Stimulated activated memory B cell treated with anti-CD40 and anti-IgM and Interleukin-4, amounts not matched to agents 10 μg/mL and 1 μg/mL and 100 μg/mL, for 72 hours (primary cell): ENCODE results near the gene CCDC184.
"Not testable (repeated sequence)": the region's sequence is repeated elsewhere in the genome, so short reads cannot be mapped to it uniquely, and the experiment has no call there.

Experiments
- ATAC-seq: fragments of 150-1000 bp; cut with Tn5 transposase; 2 replicates; pipeline ENCODE4 v1.10.0; 2021
- H3K27ac Mint-ChIP-seq: one replicate; pipeline ENCODE4 v1.8.0; 2022; ENCODE audit warnings: mild to moderate bottlenecking, mixed read lengths
- H3K27me3 Mint-ChIP-seq: one replicate; pipeline ENCODE4 v1.8.0; 2022; ENCODE audit warnings: mixed read lengths
- H3K36me3 Mint-ChIP-seq: one replicate; pipeline ENCODE4 v1.8.0; 2022; ENCODE audit warnings: mixed read lengths
- H3K4me1 Mint-ChIP-seq: one replicate; pipeline ENCODE4 v1.8.0; 2022; ENCODE audit warnings: mixed read lengths
- H3K4me3 Mint-ChIP-seq: one replicate; pipeline ENCODE4 v1.8.0; 2022; ENCODE audit warnings: mild to moderate bottlenecking, moderate library complexity, mixed read lengths
- H3K9me3 Mint-ChIP-seq: one replicate; pipeline ENCODE4 v1.8.0; 2022; ENCODE audit warnings: mixed read lengths

The CCDC184 gene

GRCh38 chr12:48183091-48183875 lies at the start of gene CCDC184:
Gene CCDC184, plus strand, starts transcription at chr12:48183644. Its CDS starts 479 bp downstream, at chr12:48184123.
- Mint-ChIP-seq H3K9me3 (no peaks in the 10 kb centered on the region), H3K36me3 (no peaks in the 10 kb centered on the region), H3K27me3 (peaks cover 44% of the 10 kb centered on the region), H3K27ac (peak within 1 kb of the TSS; percentile 43), H3K4me3 (peak within 1 kb of the TSS; percentile 91), H3K4me1 (peaks cover 32% of the 10 kb centered on the region)
- peak; percentile 82 for ATAC-seq

- ATAC-seq, result no peak
- Mint-ChIP-seq H3K27ac (no peak overlapping the region), H3K27me3 (no peaks in the 10 kb centered on the region), H3K4me3 (no peak overlapping the region), H3K36me3 (peaks cover 63% of the 10 kb centered on the region), H3K4me1 (no peaks in the 10 kb centered on the region), H3K9me3 (no peaks in the 10 kb centered on the region)
Observed at GRCh38 chr12:48135027-48135426, 48.4 kb upstream of the CCDC184 start.

GRCh38 chr12:48142818-48143674 lies 40.4 kb upstream of the CCDC184 start:
- H3K4me1 Mint-ChIP-seq, result no peaks in the 10 kb centered on the region
- ATAC-seq, result no peak
- peaks cover 70% of the 10 kb centered on the region for H3K36me3 Mint-ChIP-seq
- H3K27me3 Mint-ChIP-seq, result no peaks in the 10 kb centered on the region
- no peaks in the 10 kb centered on the region for H3K9me3 Mint-ChIP-seq
- no peak overlapping the region for H3K4me3 Mint-ChIP-seq
- no peak overlapping the region for H3K27ac Mint-ChIP-seq

- Mint-ChIP-seq H3K27ac (no peak overlapping the region), H3K4me1 (no peaks in the 10 kb centered on the region), H3K36me3 (peaks cover 75% of the 10 kb centered on the region), H3K9me3 (no peaks in the 10 kb centered on the region), H3K4me3 (no peak overlapping the region), H3K27me3 (no peaks in the 10 kb centered on the region)
- no peak for ATAC-seq
Observed at GRCh38 chr12:48143898-48144297, 39.5 kb upstream of the CCDC184 start.

GRCh38 chr12:48145981-48146380 lies 37.5 kb upstream of the CCDC184 start:
- H3K4me3 Mint-ChIP-seq, result no peak overlapping the region
- no peak for ATAC-seq
- H3K27ac Mint-ChIP-seq, result peak overlapping the region; percentile 70
- no peaks in the 10 kb centered on the region for H3K27me3 Mint-ChIP-seq
- H3K36me3 Mint-ChIP-seq, result peaks cover 78% of the 10 kb centered on the region
- no peaks in the 10 kb centered on the region for H3K4me1 Mint-ChIP-seq
- no peaks in the 10 kb centered on the region for H3K9me3 Mint-ChIP-seq

GRCh38 chr12:48151103-48151771 lies 32.2 kb upstream of the CCDC184 start:
- H3K36me3 Mint-ChIP-seq, result peaks cover 51% of the 10 kb centered on the region
- no peak for ATAC-seq
- no peaks in the 10 kb centered on the region for H3K27me3 Mint-ChIP-seq
- H3K4me1 Mint-ChIP-seq, result peaks cover 10% of the 10 kb centered on the region
- H3K4me3 Mint-ChIP-seq, result no peak overlapping the region
- peak overlapping the region; percentile 67 for H3K27ac Mint-ChIP-seq
- no peaks in the 10 kb centered on the region for H3K9me3 Mint-ChIP-seq

GRCh38 chr12:48155786-48156185 lies 27.7 kb upstream of the CCDC184 start:
- peaks cover 12% of the 10 kb centered on the region for H3K36me3 Mint-ChIP-seq
- H3K27me3 Mint-ChIP-seq, ATAC-seq, H3K4me3 Mint-ChIP-seq, H3K9me3 Mint-ChIP-seq: not testable (repeated sequence)
- H3K27ac Mint-ChIP-seq, result peak overlapping the region; percentile 96
- peaks cover 27% of the 10 kb centered on the region for H3K4me1 Mint-ChIP-seq

GRCh38 chr12:48156652-48157017 lies 26.8 kb upstream of the CCDC184 start:
- peaks cover 27% of the 10 kb centered on the region for H3K4me1 Mint-ChIP-seq
- no peaks in the 10 kb centered on the region for H3K9me3 Mint-ChIP-seq
- H3K4me3 Mint-ChIP-seq, result peak overlapping the region; percentile 85
- H3K27ac Mint-ChIP-seq, result peak overlapping the region; percentile 96
- H3K36me3 Mint-ChIP-seq, result peaks cover 8% of the 10 kb centered on the region
- ATAC-seq, result no peak
- H3K27me3 Mint-ChIP-seq, result no peaks in the 10 kb centered on the region

GRCh38 chr12:48157018-48157888 lies 26.2 kb upstream of the CCDC184 start, which contains the start of gene ASB8:
Gene ASB8, minus strand, starts transcription at chr12:48157515. Its CDS starts 4,019 bp downstream, at chr12:48153496.
- H3K9me3 Mint-ChIP-seq, result no peaks in the 10 kb centered on the region
- ATAC-seq, result peak; percentile 98
- peaks cover 8% of the 10 kb centered on the region for H3K36me3 Mint-ChIP-seq
- H3K4me3 Mint-ChIP-seq, result peak within 1 kb of the TSS; percentile 85
- peak within 1 kb of the TSS; percentile 96 for H3K27ac Mint-ChIP-seq
- peaks cover 27% of the 10 kb centered on the region for H3K4me1 Mint-ChIP-seq
- no peaks in the 10 kb centered on the region for H3K27me3 Mint-ChIP-seq

GRCh38 chr12:48157889-48158370 lies 25.5 kb upstream of the CCDC184 start:
- Mint-ChIP-seq H3K36me3 (peaks cover 6% of the 10 kb centered on the region), H3K27ac (peak overlapping the region; percentile 96), H3K27me3 (no peaks in the 10 kb centered on the region), H3K4me1 (peaks cover 24% of the 10 kb centered on the region), H3K4me3 (peak overlapping the region; percentile 85), H3K9me3 (no peaks in the 10 kb centered on the region)
- no peak for ATAC-seq

- Mint-ChIP-seq H3K4me3 (no peak overlapping the region), H3K27me3 (no peaks in the 10 kb centered on the region), H3K36me3 (no peaks in the 10 kb centered on the region), H3K4me1 (peaks cover 18% of the 10 kb centered on the region), H3K27ac (no peak overlapping the region), H3K9me3 (no peaks in the 10 kb centered on the region)
- no peak for ATAC-seq
Observed at GRCh38 chr12:48160046-48160445, 23.4 kb upstream of the CCDC184 start.

GRCh38 chr12:48160807-48161206 lies 22.6 kb upstream of the CCDC184 start:
- peaks cover 2% of the 10 kb centered on the region for H3K36me3 Mint-ChIP-seq
- H3K4me3 Mint-ChIP-seq, result no peak overlapping the region
- no peak overlapping the region for H3K27ac Mint-ChIP-seq
- no peak for ATAC-seq
- peaks cover 6% of the 10 kb centered on the region for H3K27me3 Mint-ChIP-seq
- no peaks in the 10 kb centered on the region for H3K9me3 Mint-ChIP-seq
- peaks cover 18% of the 10 kb centered on the region for H3K4me1 Mint-ChIP-seq

- Mint-ChIP-seq H3K36me3 (peaks cover 4% of the 10 kb centered on the region), H3K4me1 (no peaks in the 10 kb centered on the region), H3K4me3 (no peak overlapping the region), H3K27ac (no peak overlapping the region), H3K9me3 (no peaks in the 10 kb centered on the region), H3K27me3 (peaks cover 15% of the 10 kb centered on the region)
- ATAC-seq, result no peak
Observed at GRCh38 chr12:48163150-48163747, 20.2 kb upstream of the CCDC184 start.

GRCh38 chr12:48164451-48164850 lies 19.0 kb upstream of the CCDC184 start:
- H3K9me3 Mint-ChIP-seq, result no peaks in the 10 kb centered on the region
- no peak for ATAC-seq
- no peaks in the 10 kb centered on the region for H3K4me1 Mint-ChIP-seq
- H3K27me3 Mint-ChIP-seq, result peaks cover 15% of the 10 kb centered on the region
- H3K36me3 Mint-ChIP-seq, result peaks cover 4% of the 10 kb centered on the region
- no peak overlapping the region for H3K4me3 Mint-ChIP-seq
- H3K27ac Mint-ChIP-seq, result no peak overlapping the region
